Measurements from ENCODE around the gene DHPS.
"Not testable (repeated sequence)": the region's sequence is repeated elsewhere in the genome, so short reads cannot be mapped to it uniquely, and the experiment has no call there.

Gene DHPS

DNA sequence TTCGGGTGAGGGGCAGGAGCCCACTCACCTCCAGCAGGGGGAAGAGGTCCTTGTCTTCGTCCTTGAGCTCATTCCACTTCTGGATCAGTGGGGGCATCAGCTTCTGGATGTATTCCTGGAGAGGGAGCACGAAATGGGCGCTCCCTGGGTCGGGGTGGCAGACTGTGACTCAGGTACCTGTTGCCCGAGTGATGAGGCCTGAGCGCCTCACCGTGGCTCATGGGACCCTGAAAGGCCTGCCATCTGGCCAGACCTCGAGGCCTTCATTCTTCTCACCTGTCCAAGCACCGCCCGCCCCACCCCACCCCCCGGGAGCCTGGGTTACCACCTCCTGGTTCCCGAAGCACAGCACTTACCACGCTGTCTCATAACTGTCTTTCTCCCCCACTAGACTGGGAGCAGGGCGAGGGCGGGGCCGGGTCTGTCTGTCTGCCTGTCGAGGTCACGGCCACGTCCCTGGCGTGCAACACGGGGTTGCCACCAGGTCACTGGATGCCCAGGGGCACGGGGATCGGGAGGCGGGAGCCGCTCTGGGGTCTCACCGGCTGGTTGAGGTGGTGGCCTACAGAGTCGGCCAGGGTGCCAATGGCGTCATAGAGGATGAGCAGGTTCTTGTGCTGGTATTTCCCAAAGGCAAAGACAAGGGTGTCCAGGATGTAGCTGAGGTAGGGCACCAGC lies 24.1 kb upstream of the DHPS start:
- no peak overlapping the region for H3K4me3 ChIP-seq (ENCODE audit: extremely low read depth, insufficient read depth, low read length, poor library complexity, severe bottlenecking)
- H3K4me1 ChIP-seq (ENCODE audit: control insufficient read depth, insufficient read depth, low read length, poor library complexity, severe bottlenecking): no peaks in the 10 kb centered on the region
- WGBS, 2 experiments (ENCODE audit: insufficient coverage in 2 of 2): 95 to 96% methylated on average over 21 to 24 of the region's 29 CpGs

DNA sequence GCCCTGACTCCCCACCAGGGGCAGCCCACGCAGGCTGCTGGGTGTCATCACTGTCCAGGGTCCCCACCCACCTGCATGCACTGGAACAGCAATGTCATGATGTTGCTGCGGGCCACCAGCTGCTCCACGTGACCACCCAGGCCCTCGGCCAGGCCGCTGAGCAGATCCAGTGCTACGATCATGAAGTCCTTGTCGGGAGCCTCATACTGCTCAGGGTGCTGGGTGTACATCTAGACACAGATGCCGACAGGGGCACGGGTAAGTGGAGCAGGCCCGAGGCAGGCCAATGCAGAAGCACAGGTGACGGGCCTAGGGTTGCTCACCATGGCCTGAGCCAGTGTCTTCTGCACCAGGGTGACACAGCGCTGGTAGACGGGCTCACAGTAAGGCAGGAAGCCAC lies 23.5 kb upstream of the DHPS start:
- Histone ChIP-seq H3K9me3 (ENCODE audit: control insufficient read depth, low read length) (no peaks in the 10 kb centered on the region), H3K27ac (ENCODE audit: low read depth, low read length, severe bottlenecking) (no peak overlapping the region), H3K4me1 (ENCODE audit: control insufficient read depth, insufficient read depth, low read length, poor library complexity, severe bottlenecking) (no peaks in the 10 kb centered on the region), H3K4me3 (ENCODE audit: extremely low read depth, insufficient read depth, low read length, poor library complexity, severe bottlenecking) (no peak overlapping the region), H3K36me3 (ENCODE audit: control insufficient read depth, insufficient read depth, low read length) (peaks cover 95% of the 10 kb centered on the region)
- WGBS, 2 experiments (ENCODE audit: insufficient coverage in 2 of 2): 96 to 97% methylated on average over 13 of the region's 13 CpGs

More for the DNA sequence above, 24.1 kb upstream of the DHPS start:
- peaks cover 98% of the 10 kb centered on the region for H3K36me3 ChIP-seq (ENCODE audit: control insufficient read depth, insufficient read depth, low read length)
- H3K27ac ChIP-seq (ENCODE audit: low read depth, low read length, severe bottlenecking): no peak overlapping the region
- H3K9me3 ChIP-seq (ENCODE audit: control insufficient read depth, low read length): no peaks in the 10 kb centered on the region

DNA sequence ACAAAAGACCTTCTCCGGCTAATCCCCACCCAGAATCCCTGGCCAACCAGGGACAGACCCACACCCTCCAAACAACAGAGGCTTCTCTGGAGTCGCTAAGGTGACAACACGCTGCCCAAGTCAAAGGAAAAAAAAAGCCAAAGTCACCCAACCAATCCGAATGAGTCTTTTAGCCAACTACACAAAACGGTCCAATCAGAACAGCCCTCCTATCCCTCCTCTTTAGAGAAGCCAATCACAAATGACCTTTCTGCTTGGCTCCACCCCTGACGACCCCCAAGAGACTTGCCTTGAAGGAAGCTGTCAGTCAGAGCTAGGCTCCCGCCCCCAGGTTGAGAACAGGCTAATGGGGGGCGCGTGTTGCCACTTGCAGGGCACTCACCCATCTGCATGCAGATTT lies 21.4 kb upstream of the DHPS start:
- H3K9me3 ChIP-seq (ENCODE audit: control insufficient read depth, low read length): no peaks in the 10 kb centered on the region
- no peak overlapping the region for H3K4me3 ChIP-seq (ENCODE audit: extremely low read depth, insufficient read depth, low read length, poor library complexity, severe bottlenecking)
- peaks cover 95% of the 10 kb centered on the region for H3K36me3 ChIP-seq (ENCODE audit: control insufficient read depth, insufficient read depth, low read length)
- peak overlapping the region; percentile 8 for H3K27ac ChIP-seq (ENCODE audit: low read depth, low read length, severe bottlenecking)
- no peaks in the 10 kb centered on the region for H3K4me1 ChIP-seq (ENCODE audit: control insufficient read depth, insufficient read depth, low read length, poor library complexity, severe bottlenecking)
- 54 to 55% methylated on average over 8 to 9 of the region's 9 CpGs for WGBS, 2 experiments (ENCODE audit: insufficient coverage in 2 of 2)

- Histone ChIP-seq H3K4me3 (ENCODE audit: extremely low read depth, insufficient read depth, low read length, poor library complexity, severe bottlenecking) (no peak overlapping the region), H3K36me3 (ENCODE audit: control insufficient read depth, insufficient read depth, low read length) (peaks cover 82% of the 10 kb centered on the region), H3K4me1 (ENCODE audit: control insufficient read depth, insufficient read depth, low read length, poor library complexity, severe bottlenecking) (no peaks in the 10 kb centered on the region), H3K27ac (ENCODE audit: low read depth, low read length, severe bottlenecking) (no peak overlapping the region), H3K9me3 (ENCODE audit: control insufficient read depth, low read length) (no peaks in the 10 kb centered on the region)
- 96 to 98% methylated on average over 30 to 32 of the region's 33 CpGs for WGBS, 2 experiments (ENCODE audit: insufficient coverage in 2 of 2)
Observed at GRCh38 chr19:12701596-12702282, 20.1 kb upstream of the DHPS start.

- Histone ChIP-seq H3K36me3 (ENCODE audit: control insufficient read depth, insufficient read depth, low read length) (peaks cover 46% of the 10 kb centered on the region), H3K9me3 (ENCODE audit: control insufficient read depth, low read length) (no peaks in the 10 kb centered on the region), H3K27ac (ENCODE audit: low read depth, low read length, severe bottlenecking) (no peak overlapping the region), H3K4me3 (ENCODE audit: extremely low read depth, insufficient read depth, low read length, poor library complexity, severe bottlenecking) (no peak overlapping the region), H3K4me1 (ENCODE audit: control insufficient read depth, insufficient read depth, low read length, poor library complexity, severe bottlenecking) (peaks cover 4% of the 10 kb centered on the region)
- 85 to 96% methylated on average over 4 to 5 of the region's 6 CpGs for WGBS, 2 experiments (ENCODE audit: insufficient coverage in 2 of 2)
Observed at GRCh38 chr19:12698138-12698537, 16.5 kb upstream of the DHPS start.

- 94 to 97% methylated on average over 22 of the region's 22 CpGs for WGBS, 2 experiments (ENCODE audit: insufficient coverage in 2 of 2)
- not testable (repeated sequence) for H3K4me1 ChIP-seq (ENCODE audit: control insufficient read depth, insufficient read depth, low read length, poor library complexity, severe bottlenecking); H3K4me3 ChIP-seq (ENCODE audit: extremely low read depth, insufficient read depth, low read length, poor library complexity, severe bottlenecking); H3K9me3 ChIP-seq (ENCODE audit: control insufficient read depth, low read length); H3K27ac ChIP-seq (ENCODE audit: low read depth, low read length, severe bottlenecking)
- peaks cover 46% of the 10 kb centered on the region for H3K36me3 ChIP-seq (ENCODE audit: control insufficient read depth, insufficient read depth, low read length)
Observed at GRCh38 chr19:12697425-12697824, 15.7 kb upstream of the DHPS start.

DNA sequence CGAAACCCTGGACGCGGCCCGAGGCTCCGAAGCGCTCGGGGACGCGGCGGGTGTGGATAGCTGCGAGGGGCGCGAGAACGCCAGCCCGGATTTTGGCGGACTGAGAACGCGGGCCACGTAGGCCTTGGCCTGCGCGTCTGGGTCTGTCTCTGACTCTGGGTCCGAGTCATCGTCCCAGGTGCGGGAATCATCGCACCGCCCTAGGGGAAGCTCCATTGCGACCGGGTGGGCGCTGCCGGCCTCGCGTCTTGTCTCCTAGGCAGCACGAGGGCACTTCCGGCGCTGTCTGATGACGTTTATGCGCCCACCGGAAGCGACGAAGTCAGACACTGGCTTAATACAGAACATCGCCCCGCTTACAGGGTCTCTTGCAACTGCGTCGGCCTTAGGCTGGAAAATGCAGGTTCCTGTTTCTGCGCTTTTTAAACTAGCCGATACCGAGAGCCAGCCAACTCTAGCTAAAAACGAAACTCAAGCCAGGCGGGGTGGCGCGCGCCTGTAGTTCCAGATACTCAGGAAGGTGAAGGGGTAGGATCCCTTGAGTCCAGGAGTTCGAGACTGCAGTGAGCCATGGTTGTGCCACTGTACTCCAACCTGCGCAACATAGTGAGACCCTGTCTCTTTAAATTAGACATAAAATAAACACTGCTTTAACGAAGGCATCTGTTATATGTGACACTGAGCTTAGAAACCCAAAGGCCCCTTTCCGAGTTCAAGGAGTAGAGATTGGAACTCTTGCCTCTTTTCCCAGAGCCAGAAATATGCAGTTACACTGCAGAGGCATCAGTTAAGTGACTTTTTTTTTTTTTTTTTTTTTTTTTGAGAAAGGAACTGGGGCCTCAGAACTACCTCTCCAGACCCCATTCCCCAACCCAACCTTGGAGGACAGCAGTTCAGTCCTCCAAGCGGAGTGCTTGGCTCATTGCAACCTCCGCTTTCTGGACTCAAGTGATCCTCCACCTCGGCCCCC lies 15.0 kb upstream of the DHPS start, which contains the start of gene FBXW9:
TSS of gene FBXW9 (minus strand) at position 266 of the 970 bp plus-strand sequence. CDS start at position 216, 50 bp downstream.
- 12% methylated on average over 51 to 56 of the region's 59 CpGs for WGBS, 2 experiments (ENCODE audit: insufficient coverage in 2 of 2)
- Histone ChIP-seq H3K9me3 (ENCODE audit: control insufficient read depth, low read length) (no peaks in the 10 kb centered on the region), H3K27ac (ENCODE audit: low read depth, low read length, severe bottlenecking) (peak within 1 kb of the TSS; percentile 91), H3K4me1 (ENCODE audit: control insufficient read depth, insufficient read depth, low read length, poor library complexity, severe bottlenecking) (peaks cover 4% of the 10 kb centered on the region), H3K4me3 (ENCODE audit: extremely low read depth, insufficient read depth, low read length, poor library complexity, severe bottlenecking) (peak within 1 kb of the TSS; percentile 66), H3K36me3 (ENCODE audit: control insufficient read depth, insufficient read depth, low read length) (peaks cover 38% of the 10 kb centered on the region)

DNA sequence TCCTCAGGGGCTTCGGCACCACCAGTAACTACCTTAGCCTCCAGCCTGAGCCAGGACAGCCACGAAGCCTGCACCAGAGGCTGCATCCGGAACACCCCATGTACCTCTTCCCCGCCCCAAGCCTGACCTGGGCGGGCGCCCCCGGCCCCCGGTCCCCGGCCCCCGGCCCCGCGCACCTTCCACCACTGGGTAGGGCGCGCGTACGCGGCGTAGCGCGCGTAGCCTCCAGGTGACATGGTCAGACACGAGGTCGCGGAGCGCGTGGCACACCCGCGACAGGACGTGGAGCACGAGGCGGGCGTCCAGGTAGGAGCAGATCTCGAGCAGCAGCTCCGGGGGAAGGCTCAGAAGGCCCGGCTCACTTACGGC lies 14.3 kb upstream of the DHPS start:
- Histone ChIP-seq H3K4me1 (ENCODE audit: control insufficient read depth, insufficient read depth, low read length, poor library complexity, severe bottlenecking) (peaks cover 4% of the 10 kb centered on the region), H3K9me3 (ENCODE audit: control insufficient read depth, low read length) (no peaks in the 10 kb centered on the region), H3K4me3 (ENCODE audit: extremely low read depth, insufficient read depth, low read length, poor library complexity, severe bottlenecking) (peak overlapping the region; percentile 66), H3K27ac (ENCODE audit: low read depth, low read length, severe bottlenecking) (no peak overlapping the region), H3K36me3 (ENCODE audit: control insufficient read depth, insufficient read depth, low read length) (peaks cover 31% of the 10 kb centered on the region)
- 3 to 6% methylated on average over 24 to 29 of the region's 36 CpGs for WGBS, 2 experiments (ENCODE audit: insufficient coverage in 2 of 2)

GRCh38 chr19:12695514-12695913 lies 13.8 kb upstream of the DHPS start:
- WGBS, 2 experiments (ENCODE audit: insufficient coverage in 2 of 2): 90 to 100% methylated on average over 1 of the region's 1 CpG
- Histone ChIP-seq H3K36me3 (ENCODE audit: control insufficient read depth, insufficient read depth, low read length) (peaks cover 27% of the 10 kb centered on the region), H3K4me1 (ENCODE audit: control insufficient read depth, insufficient read depth, low read length, poor library complexity, severe bottlenecking) (peaks cover 4% of the 10 kb centered on the region), H3K4me3 (ENCODE audit: extremely low read depth, insufficient read depth, low read length, poor library complexity, severe bottlenecking) (peak overlapping the region; percentile 66), H3K9me3 (ENCODE audit: control insufficient read depth, low read length) (no peaks in the 10 kb centered on the region), H3K27ac (ENCODE audit: low read depth, low read length, severe bottlenecking) (no peak overlapping the region)

GRCh38 chr19:12695096-12695495 lies 13.4 kb upstream of the DHPS start:
- 86 to 100% methylated on average over 2 of the region's 2 CpGs for WGBS, 2 experiments (ENCODE audit: insufficient coverage in 2 of 2)
- peak overlapping the region; percentile 66 for H3K4me3 ChIP-seq (ENCODE audit: extremely low read depth, insufficient read depth, low read length, poor library complexity, severe bottlenecking)

More at GRCh38 chr19:12695096-12695495, 13.4 kb upstream of the DHPS start:
- peaks cover 25% of the 10 kb centered on the region for H3K36me3 ChIP-seq (ENCODE audit: control insufficient read depth, insufficient read depth, low read length)
- no peaks in the 10 kb centered on the region for H3K9me3 ChIP-seq (ENCODE audit: control insufficient read depth, low read length)
- peaks cover 4% of the 10 kb centered on the region for H3K4me1 ChIP-seq (ENCODE audit: control insufficient read depth, insufficient read depth, low read length, poor library complexity, severe bottlenecking)
- no peak overlapping the region for H3K27ac ChIP-seq (ENCODE audit: low read depth, low read length, severe bottlenecking)

Measured in mesodermal cell (in vitro differentiated cells).